HL-60 (cell line): ENCODE data around the gene FOXP4.

ENCODE experiments used
- DNase-seq, 2 experiments: peaks; one replicate each; pipeline ENCODE4 v3.0.0-alpha.2; 2010 to 2020; ENCODE audit warnings: low read depth in 1 of 2, low spot score in 1 of 2
- H3K27ac ChIP-seq: fragments of 250-450 bp; sonication (Bioruptor Pico); replicated peaks from 2 replicates; pipeline ENCODE4 v1.5.1; 2020; ENCODE audit warnings: mild to moderate bottlenecking, moderate library complexity
- H3K27me3 ChIP-seq: fragments of 250-450 bp; sonication (Bioruptor Pico); 2 replicates; pipeline ENCODE4 v1.5.1; 2021; ENCODE audit warnings: mild to moderate bottlenecking, moderate library complexity; ENCODE audit not compliant: insufficient read depth, poor library complexity, severe bottlenecking
- H3K4me3 ChIP-seq: replicated peaks from 2 replicates; pipeline ENCODE4 v1.5.1; 2011; ENCODE audit warnings: mild to moderate bottlenecking, control low read depth, low read length; ENCODE audit not compliant: insufficient read depth
- CTCF ChIP-seq: IDR thresholded peaks from one replicate; pipeline ENCODE4 v1.5.1; 2011; ENCODE audit warnings: low read length, control low read depth, inconsistent platforms; ENCODE audit not compliant: insufficient read depth
- GABPA ChIP-seq: IDR thresholded peaks from 2 replicates; pipeline ENCODE4 v1.6.1; 2012; ENCODE audit warnings: low read depth
- POLR2AphosphoS5 ChIP-seq: IDR thresholded peaks from 2 replicates; pipeline ENCODE4 v1.6.1; 2012; ENCODE audit warnings: low read depth
- REST ChIP-seq: IDR thresholded peaks from 2 replicates; pipeline ENCODE4 v1.6.1; 2012; ENCODE audit warnings: low read depth; ENCODE audit not compliant: insufficient replicate concordance
- SPI1 ChIP-seq: IDR thresholded peaks from 2 replicates; pipeline ENCODE4 v1.6.1; 2012; ENCODE audit warnings: low read depth, mild to moderate bottlenecking, borderline replicate concordance

FOXP4 gene

GRCh38 chr6:41604006-41604405 lies 57.8 kb downstream of the FOXP4 start:
- Histone ChIP-seq H3K27ac (no peak overlapping the region), H3K4me3 (no peak overlapping the region), H3K27me3 (no peaks in the 10 kb centered on the region)
- TF ChIP-seq GABPA = no peak
- no peak for TF ChIP-seq POLR2AphosphoS5
- no peak for DNase-seq

DNA sequence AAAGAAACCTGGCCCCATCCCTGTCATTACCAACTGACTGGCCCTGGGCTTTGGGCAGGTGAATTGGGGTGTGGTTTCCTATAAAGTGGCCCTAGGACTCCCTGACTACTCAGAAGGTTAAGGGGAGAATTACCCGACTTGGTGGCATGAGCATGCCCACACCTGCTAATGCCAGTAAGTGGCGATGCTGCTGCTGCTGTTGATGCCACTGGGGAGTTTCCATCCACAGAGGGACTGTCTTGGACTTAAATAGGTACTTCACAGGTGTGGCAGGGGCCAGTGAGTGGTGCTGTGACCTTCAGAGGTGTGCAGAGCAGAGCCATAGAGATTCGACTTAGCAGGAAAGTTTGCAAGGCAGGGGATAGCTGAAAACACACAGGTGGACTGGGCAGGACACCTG lies 59.5 kb downstream of the FOXP4 start:
- H3K27me3 ChIP-seq = no peaks in the 10 kb centered on the region
- no peak overlapping the region for H3K4me3 ChIP-seq
- no peak overlapping the region for H3K27ac ChIP-seq
- no peak for DNase-seq
- TF ChIP-seq CTCF = no peak
- TF ChIP-seq SPI1 = no peak
- no peak for TF ChIP-seq POLR2AphosphoS5
- TF ChIP-seq REST = no peak
- TF ChIP-seq GABPA = no peak

GRCh38 chr6:41607036-41607435 lies 60.9 kb downstream of the FOXP4 start:
- TF ChIP-seq SPI1 (no peak), GABPA (no peak), CTCF (no peak), POLR2AphosphoS5 (no peak), REST (no peak)
- no peaks in the 10 kb centered on the region for H3K27me3 ChIP-seq
- DNase-seq = no peak
- H3K27ac ChIP-seq = no peak overlapping the region
- H3K4me3 ChIP-seq = no peak overlapping the region

GRCh38 chr6:41607736-41608135 lies 61.6 kb downstream of the FOXP4 start:
- Histone ChIP-seq H3K4me3 (no peak overlapping the region), H3K27me3 (no peaks in the 10 kb centered on the region), H3K27ac (no peak overlapping the region)
- DNase-seq = no peak
- TF ChIP-seq GABPA = no peak

DNA sequence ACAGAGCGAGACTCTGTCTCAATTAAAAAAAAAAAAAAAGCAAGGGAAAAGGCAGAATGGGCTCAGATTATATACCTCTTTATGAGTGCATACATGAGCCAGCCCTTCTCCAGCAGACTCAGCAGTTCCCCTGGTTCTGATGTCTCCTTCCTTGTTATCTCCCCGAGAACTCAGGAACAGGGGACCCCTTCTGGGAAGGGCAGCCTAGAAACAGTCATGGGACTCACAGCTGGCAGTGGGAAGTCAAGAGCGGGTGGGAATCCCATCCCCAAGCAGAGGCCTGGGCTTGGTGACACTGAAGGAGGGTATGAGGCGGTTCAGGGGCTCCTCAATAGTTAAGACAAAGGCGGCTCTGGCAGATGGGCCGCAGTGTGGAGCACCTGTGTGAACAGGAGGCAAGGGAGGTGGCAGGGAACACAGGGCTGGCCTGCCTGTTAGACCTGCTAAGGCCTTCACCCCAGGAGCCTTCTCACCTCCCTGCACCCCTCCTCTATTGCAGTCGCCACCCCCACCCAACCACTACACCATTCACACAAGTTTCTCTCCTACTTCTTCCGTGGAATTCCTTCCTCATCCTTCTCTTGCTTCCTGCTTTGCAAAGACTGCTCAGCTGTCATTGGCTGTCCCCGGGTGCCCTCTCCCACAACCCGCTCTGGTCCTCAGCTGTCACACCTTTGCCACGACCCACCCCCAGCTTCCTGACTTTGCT lies 62.4 kb downstream of the FOXP4 start:
- Histone ChIP-seq H3K27ac (no peak overlapping the region), H3K4me3 (no peak overlapping the region), H3K27me3 (no peaks in the 10 kb centered on the region)
- DNase-seq = no peak
- no peak for TF ChIP-seq SPI1
- no peak for TF ChIP-seq POLR2AphosphoS5
- no peak for TF ChIP-seq GABPA
- no peak for TF ChIP-seq REST
- no peak for TF ChIP-seq CTCF
